ENCODE data around the gene PAGE2. TPM values are rescaled to one million over a fixed set of nuclear protein-coding genes. Genes with fewer than 3 reads are reported as not detected.
"Not testable (repeated sequence)": the region's sequence is repeated elsewhere in the genome, so short reads cannot be mapped to it uniquely, and the experiment has no call there.

The PAGE2 gene
- total RNA-seq, 2 donors from 2014 or later = 0.73 TPM; not detected in 1

DNA sequence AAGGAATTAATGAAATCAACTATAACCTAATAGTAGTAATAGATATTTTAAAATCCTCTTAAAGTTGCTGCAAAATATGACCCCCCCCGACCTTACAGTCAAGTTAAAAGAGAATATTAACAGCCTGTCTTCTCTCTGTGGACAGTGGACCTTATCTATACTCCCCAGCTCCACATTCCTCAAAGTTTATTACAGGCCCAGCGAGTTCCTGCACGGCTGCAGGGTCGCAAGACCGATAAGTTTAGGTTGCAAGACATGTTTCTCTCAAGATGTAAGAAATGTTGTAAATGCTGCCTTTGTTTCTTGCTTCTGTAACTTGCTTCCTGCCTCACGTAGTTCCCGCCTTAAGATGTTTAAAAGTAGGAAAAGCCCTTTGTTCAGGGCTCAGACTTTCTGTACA lies 27.8 kb downstream of the PAGE2 start:
- H3K27ac Mint-ChIP-seq; H3K9me3 Mint-ChIP-seq; H3K36me3 Mint-ChIP-seq; ATAC-seq; DNase-seq (ENCODE audit: low spot score in 2 of 2): not testable (repeated sequence)

DNA sequence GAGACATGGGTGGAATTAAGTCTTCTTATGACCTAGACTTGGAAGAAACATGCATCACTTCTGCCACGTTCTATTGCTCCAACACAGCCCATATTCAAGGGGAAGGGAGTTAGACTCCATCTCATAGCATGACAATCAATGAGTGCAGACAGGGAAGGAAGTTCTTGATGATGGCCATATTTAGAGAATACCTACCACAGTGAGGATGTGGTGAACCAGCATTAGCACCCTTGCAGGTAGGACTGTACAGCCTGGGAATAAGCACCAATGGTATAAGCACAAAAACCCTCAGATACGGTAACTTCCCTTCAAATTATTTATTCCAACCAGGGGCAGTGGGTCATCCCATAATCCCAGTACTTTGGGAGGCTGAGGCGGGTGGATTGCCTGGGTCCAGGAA lies 29.8 kb downstream of the PAGE2 start:
- DNase-seq (ENCODE audit: low spot score in 2 of 2) = no peak
- ATAC-seq = no peak
- no peaks in the 10 kb centered on the region for H3K36me3 Mint-ChIP-seq
- H3K27ac Mint-ChIP-seq = no peak overlapping the region
- no peaks in the 10 kb centered on the region for H3K9me3 Mint-ChIP-seq

DNA sequence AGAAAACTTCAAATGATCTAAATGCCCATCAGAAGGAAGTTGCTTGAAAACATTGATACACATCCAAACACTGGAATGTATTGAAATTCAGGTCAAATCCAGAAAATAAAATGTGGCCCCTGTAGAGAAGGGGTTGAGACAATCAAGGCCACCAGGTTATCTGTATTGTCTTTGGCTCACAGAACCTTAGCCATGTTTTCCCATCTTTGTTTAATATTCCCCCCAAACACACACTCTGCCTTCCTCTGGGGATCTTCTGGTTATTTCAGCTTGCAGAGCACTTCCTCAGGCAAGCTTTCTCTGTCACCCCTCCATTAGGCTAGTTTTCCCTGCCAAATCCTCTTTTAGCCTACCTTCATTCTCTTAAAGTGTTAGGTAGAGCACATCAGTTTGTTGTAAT lies 30.5 kb downstream of the PAGE2 start:
- peak overlapping the region in 1 of 2 donors; percentile 5 for H3K27ac Mint-ChIP-seq
- H3K36me3 Mint-ChIP-seq = no peaks in the 10 kb centered on the region
- H3K9me3 Mint-ChIP-seq = no peaks in the 10 kb centered on the region

DNA sequence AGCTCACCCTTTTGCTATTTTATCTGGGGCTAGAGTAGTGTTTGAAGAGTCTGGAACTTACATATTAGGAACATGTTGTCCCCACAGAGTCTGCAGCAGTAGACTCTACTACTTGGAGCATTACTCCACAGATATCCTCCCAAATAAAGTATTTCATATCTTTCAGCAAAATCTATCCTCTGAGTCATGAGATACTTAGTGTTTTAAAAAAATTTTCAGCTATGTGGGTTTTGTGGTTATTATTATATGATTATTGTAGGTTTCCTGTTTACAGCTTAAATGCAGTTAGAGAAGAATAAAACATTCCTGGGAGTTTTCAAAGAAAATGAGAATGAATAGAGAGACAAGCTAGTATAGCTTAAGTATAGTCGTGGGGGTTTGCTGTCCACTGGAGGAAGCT lies 30.9 kb downstream of the PAGE2 start:
- H3K36me3 Mint-ChIP-seq = no peaks in the 10 kb centered on the region
- DNase-seq (ENCODE audit: low spot score in 2 of 2) (no peak), ATAC-seq (no peak)
- peak overlapping the region in 1 of 2 donors; percentile 5 for H3K27ac Mint-ChIP-seq
- no peaks in the 10 kb centered on the region for H3K9me3 Mint-ChIP-seq

More for the DNA sequence above, 30.5 kb downstream of the PAGE2 start:
- DNase-seq (ENCODE audit: low spot score in 2 of 2) = no peak
- ATAC-seq = no peak

DNA sequence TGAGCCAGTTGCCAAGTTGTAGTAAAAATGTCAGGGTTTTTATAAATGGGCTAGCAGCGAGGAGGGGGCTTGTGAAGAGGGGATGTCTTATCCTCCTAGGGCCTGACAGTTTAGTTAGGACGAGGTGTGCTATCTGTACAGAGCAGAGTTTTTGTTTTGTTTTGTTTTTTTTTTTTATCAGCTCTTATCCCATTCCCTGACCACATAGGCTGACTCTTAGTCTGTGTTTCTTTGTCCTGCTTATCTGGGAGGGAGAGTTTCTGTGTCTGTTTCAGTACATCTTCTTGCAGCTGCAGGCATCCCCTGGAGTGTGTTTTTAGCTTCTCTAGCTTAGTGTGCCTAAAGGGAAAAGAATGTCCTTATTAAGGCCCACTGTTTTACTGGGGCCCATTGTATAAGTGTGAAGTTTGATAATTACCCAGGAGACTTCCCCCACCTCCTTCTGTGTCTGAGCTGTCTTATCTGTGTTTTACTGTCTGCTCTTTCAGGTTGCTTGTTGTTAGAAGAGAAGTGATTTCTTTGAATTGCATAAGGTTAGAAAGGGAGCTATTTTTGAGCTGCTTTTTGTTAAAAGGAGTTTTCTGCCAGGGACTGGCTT lies 32.0 kb downstream of the PAGE2 start:
- ATAC-seq = no peak
- Mint-ChIP-seq H3K27ac (no peak overlapping the region), H3K36me3 (no peaks in the 10 kb centered on the region), H3K9me3 (no peaks in the 10 kb centered on the region)
- no peak for DNase-seq (ENCODE audit: low spot score in 2 of 2)

DNA sequence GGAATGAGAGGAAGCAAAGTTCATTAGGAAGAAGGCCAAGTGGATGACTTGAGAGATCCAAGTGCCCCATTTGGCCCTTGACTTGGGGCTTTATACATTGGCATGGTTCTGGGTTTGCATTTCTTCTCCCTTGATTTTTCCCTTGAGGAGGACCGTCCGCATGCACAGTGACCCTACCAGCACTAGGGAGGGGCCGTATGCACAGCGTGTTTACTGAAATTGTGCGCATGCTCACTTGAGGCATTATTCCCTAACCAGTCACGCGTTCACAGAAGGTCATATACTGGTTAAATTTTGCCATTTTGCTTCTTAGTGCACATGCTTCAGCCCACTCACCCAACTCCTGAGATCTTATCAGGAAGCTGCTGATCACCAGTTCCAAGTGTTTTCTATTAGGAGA lies 35.1 kb downstream of the PAGE2 start:
- ATAC-seq (no peak), DNase-seq (ENCODE audit: low spot score in 2 of 2) (no peak)
- no peak overlapping the region for H3K27ac Mint-ChIP-seq
- H3K36me3 Mint-ChIP-seq = no peaks in the 10 kb centered on the region
- H3K9me3 Mint-ChIP-seq = no peaks in the 10 kb centered on the region

DNA sequence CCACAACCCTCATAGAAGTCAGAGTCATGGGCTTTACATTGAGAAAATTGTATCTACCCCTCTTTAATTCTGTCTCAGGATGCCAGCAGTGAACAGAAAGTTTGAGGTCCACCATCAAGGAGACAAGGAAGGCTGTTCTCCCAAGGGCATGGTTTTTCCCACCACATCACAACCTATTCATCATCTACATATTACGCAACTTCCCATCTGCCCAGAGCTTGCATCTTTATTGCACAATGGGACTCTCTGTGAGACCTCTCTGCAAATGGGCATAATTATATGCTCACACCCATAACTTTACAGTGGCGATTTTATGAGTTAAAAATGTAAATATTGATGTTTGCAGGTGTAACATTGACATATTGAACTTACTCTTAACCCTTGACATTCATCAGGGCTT lies 38.9 kb downstream of the PAGE2 start:
- H3K36me3 Mint-ChIP-seq = no peaks in the 10 kb centered on the region
- DNase-seq (ENCODE audit: low spot score in 2 of 2) = no peak
- H3K27ac Mint-ChIP-seq = no peak overlapping the region
- no peak for ATAC-seq
- no peaks in the 10 kb centered on the region for H3K9me3 Mint-ChIP-seq

DNA sequence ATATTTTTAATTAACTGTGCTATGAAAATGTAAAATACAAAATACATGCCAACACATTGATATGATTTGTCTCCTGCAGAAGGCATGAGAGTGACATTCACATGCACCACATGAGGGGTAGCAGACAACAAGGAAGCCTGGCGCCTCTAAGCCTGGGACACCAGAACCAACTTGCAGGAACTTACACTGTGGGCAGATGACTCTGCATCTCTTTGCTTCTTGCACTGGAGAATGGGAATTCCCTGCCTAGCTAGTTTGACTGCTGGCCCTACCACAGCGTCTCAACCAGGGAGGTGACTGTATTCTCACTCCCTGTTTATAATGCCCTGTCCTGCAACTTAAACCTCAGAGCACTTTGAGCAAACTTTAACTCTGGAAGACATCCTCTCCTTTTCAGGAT lies 40.5 kb downstream of the PAGE2 start:
- ATAC-seq = no peak
- DNase-seq (ENCODE audit: low spot score in 2 of 2) = no peak
- no peaks in the 10 kb centered on the region for H3K9me3 Mint-ChIP-seq
- no peak overlapping the region for H3K27ac Mint-ChIP-seq
- H3K36me3 Mint-ChIP-seq = no peaks in the 10 kb centered on the region

DNA sequence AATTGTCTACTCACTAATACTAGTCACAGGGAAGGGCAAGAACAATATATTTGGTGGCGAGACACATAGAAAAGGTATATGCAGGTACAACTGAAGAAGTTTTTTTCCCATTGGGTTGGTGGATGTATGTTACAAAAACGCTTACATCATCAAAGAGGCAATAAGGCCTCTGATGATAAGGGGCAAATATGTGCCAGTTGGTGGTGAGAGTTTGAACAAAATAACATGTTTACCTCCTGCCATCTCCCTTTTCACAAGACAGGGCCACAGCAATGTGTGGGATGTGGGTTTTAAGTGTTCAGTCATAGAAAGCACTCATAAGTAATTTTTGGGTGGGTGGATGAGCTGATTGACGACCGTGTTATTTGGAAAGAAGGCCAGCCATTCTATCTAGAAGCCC lies 41.7 kb downstream of the PAGE2 start:
- DNase-seq (ENCODE audit: low spot score in 2 of 2) (no peak), ATAC-seq (no peak)
- Mint-ChIP-seq H3K9me3 (no peaks in the 10 kb centered on the region), H3K27ac (no peak overlapping the region), H3K36me3 (no peaks in the 10 kb centered on the region)

DNA sequence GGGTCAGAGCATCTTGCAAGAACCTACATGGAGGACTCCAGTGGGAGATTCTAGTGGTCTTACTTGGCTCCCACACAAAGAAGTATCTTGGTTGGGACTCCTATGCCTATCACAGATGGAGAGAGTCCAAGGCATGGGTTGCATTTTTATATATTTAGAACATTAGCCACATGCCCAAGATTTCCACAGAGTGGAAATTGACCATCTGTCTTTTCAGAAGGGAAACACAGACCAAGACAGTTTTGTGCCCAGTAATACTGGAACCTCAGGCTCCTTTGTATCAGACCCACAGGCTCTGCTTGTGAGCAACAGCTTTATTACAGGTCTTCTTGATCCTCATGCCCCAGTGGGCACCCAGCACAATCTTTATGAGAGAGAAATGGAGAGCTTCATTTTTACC lies 43.6 kb downstream of the PAGE2 start:
- no peak overlapping the region for H3K27ac Mint-ChIP-seq
- H3K36me3 Mint-ChIP-seq = no peaks in the 10 kb centered on the region
- DNase-seq (ENCODE audit: low spot score in 2 of 2) = no peak
- no peaks in the 10 kb centered on the region for H3K9me3 Mint-ChIP-seq
- ATAC-seq = no peak

DNA sequence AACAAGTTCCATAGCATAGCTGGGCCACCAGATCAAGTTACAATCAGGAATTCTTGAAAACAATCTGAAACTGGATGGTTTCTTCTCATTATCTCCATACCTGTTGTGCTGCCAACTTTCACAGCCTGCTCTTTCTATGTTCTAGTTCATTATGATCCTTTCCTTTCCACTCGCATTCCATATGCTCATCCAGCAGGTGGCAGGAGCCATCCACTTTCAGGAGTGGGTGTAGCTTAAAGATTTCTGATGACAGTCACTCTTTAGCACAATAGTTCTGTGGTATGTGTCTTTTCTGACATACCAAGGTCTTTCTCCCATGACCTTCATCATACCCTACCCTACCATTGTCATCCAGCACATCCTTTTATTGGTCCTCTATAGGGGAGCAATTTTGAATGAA lies 46.4 kb downstream of the PAGE2 start:
- ATAC-seq = no peak
- Mint-ChIP-seq H3K36me3 (no peaks in the 10 kb centered on the region), H3K9me3 (no peaks in the 10 kb centered on the region), H3K27ac (no peak overlapping the region)
- no peak for DNase-seq (ENCODE audit: low spot score in 2 of 2)

DNA sequence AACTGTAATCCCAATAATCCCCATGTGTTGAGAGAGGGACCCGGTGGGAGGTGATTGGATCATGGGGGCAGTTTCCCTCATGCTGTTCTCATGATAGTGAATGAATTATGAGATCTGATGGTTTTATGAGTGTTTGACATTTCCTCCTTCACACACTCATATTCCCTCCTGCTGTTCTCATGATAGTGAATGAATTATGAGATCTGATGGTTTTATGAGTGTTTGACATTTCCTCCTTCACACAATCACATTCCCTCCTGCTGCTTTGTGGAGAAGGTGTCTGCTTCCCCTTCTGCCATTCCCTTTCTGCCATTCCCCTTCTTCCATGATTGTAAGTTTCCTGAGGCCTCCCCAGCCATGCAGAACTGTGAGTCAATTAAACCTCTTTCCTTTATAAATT lies 52.0 kb downstream of the PAGE2 start:
- not testable (repeated sequence) for H3K27ac Mint-ChIP-seq; H3K9me3 Mint-ChIP-seq; H3K36me3 Mint-ChIP-seq; ATAC-seq; DNase-seq (ENCODE audit: low spot score in 2 of 2)

Other genes starting within 250 kb of the PAGE2 start
- gene TRO, start 168.2 kb upstream of the PAGE2 start, total RNA-seq = 1 to 10 TPM; 4.8 to 7.9 TPM
- under 1 TPM; 0.27 to 0.99 TPM for gene PFKFB1, start 94.8 kb upstream of the PAGE2 start, total RNA-seq
- gene APEX2, start 88.7 kb upstream of the PAGE2 start, total RNA-seq = 10 to 100 TPM; 34.6 to 40.0 TPM
- gene ALAS2, start 58.0 kb upstream of the PAGE2 start, total RNA-seq = not detected
- gene PAGE2B, start 14.0 kb upstream of the PAGE2 start, total RNA-seq = 1 to 10 TPM; 1.3 to 1.6 TPM
- not detected for gene PAGE5, start 131.3 kb downstream of the PAGE2 start, total RNA-seq
- not detected for gene PAGE3, start 175.9 kb downstream of the PAGE2 start, total RNA-seq

Data from activated naive CD4-positive, alpha-beta T cell treated with anti-CD3 and anti-CD28 coated beads, Interleukin-2, amount 50 U/mL, for 72 hours (primary cell).